ENCODE measurements around the gene RNLS.

The RNLS gene

GRCh38 chr10:88473989-88474883 is 108.9 kb downstream of the RNLS start (continued):
- TF ChIP-seq ZBTB48 (tag by site-specific recombination; IDR thresholded peaks at IDR 0.05) (no peak), ZNF548 (tag by site-specific recombination; IDR thresholded peaks at IDR 0.05) (no peak), ZNF626 (tag by site-specific recombination; IDR thresholded peaks at IDR 0.05) (no peak), ZSCAN18 (tag by site-specific recombination; IDR thresholded peaks at IDR 0.05) (no peak), ZBTB26 (tag by site-specific recombination; optimal IDR thresholded peaks at IDR 0.05) (no peak), ZBTB44 (tag by site-specific recombination; IDR thresholded peaks at IDR 0.05) (peak; percentile 5; the same call in 1 of the 2 replicates), ZNF221 (tag by site-specific recombination; IDR thresholded peaks at IDR 0.05; ENCODE audit: borderline replicate concordance) (no peak)

- Histone ChIP-seq H3K9me3 (ENCODE audit: control insufficient read depth, insufficient read depth, low read depth, low read length) (no peaks in the 10 kb centered on the region), H3K27ac (ENCODE audit: extremely low read depth, low read depth, low read length) (no peak overlapping the region), H3K36me3 (ENCODE audit: control insufficient read depth in 2 of 2, insufficient read depth in 1 of 2, low read length in 2 of 2) (no peaks in the 10 kb centered on the region), H3K4me1 (ENCODE audit: control insufficient read depth, insufficient read depth, low read length) (peaks cover 11% of the 10 kb centered on the region), H3K4me3 (ENCODE audit: low read depth, low read length) (no peak overlapping the region)
- TF ChIP-seq ZNF555 (tag by site-specific recombination; conservative IDR thresholded peaks at IDR 0.05) (no peak), CTCF (tag by site-specific recombination; IDR thresholded peaks at IDR 0.05) (peak; percentile 27; the same call in 1 of the 2 replicates), ZNF48 (tag by site-specific recombination; IDR thresholded peaks at IDR 0.05) (no peak), ZNF654 (tag by site-specific recombination; IDR thresholded peaks at IDR 0.05; ENCODE audit: low read depth) (peak; percentile 48), SP2 (tag by site-specific recombination; IDR thresholded peaks at IDR 0.05) (no peak), ZNF280C (tag by site-specific recombination; IDR thresholded peaks at IDR 0.05) (no peak), ZNF624 (tag by site-specific recombination; IDR thresholded peaks at IDR 0.05) (no peak), PRDM2 (tag by site-specific recombination; IDR thresholded peaks at IDR 0.05; ENCODE audit: borderline replicate concordance) (no peak), ZNF366 (tag by site-specific recombination; conservative IDR thresholded peaks at IDR 0.05) (no peak), MEIS1 (CRISPR knock-in tag; IDR thresholded peaks at IDR 0.05; ENCODE audit: borderline replicate concordance) (no peak), SETDB1 (IDR thresholded peaks at IDR 0.05; ENCODE audit: insufficient read length, low read length) (no peak)
- ChIA-PET POLR2A (no interaction called here), CTCF (interaction anchor here (0.6 to 1.1 kb wide), 4 partner anchors 48 to 679 kb away, joined by 3 to 4 read pairs (median 4); no protein-coding TSS in a partner anchor)
Measured at GRCh38 chr10:88472540-88472939, 110.6 kb downstream of the RNLS start.
